HEK293T (cell line): Measurements from ENCODE around the gene SRRD.
A peak's percentile ranks its signal among the peaks of the same experiment; 100 is the strongest.
"Not testable (repeated sequence)": the region's sequence is repeated elsewhere in the genome, so short reads cannot be mapped to it uniquely, and the experiment has no call there.

ENCODE experiments used
- CTCF ChIA-PET: fragments of 350-600 bp; formaldehyde crosslinking; extraction: SDS; loops from one replicate; lab custom pipeline; 2021; ENCODE audit warnings: antibody characterized with exemption, inconsistent platforms; lab: Yijun Ruan, JAX
- POLR2A ChIA-PET: fragments of 350-600 bp; formaldehyde crosslinking; extraction: SDS; loops from one replicate; lab custom pipeline; 2020; ENCODE audit warnings: antibody characterized with exemption, inconsistent platforms; lab: Yijun Ruan, JAX
- DNase-seq: peaks from one replicate; pipeline ENCODE4 v3.0.0; 2012; ENCODE audit warnings: mixed read lengths; ENCODE audit errors: extremely low spot score
- ARNT ChIP-seq: fragments of 450-650 bp; IDR thresholded peaks from 2 replicates; pipeline ENCODE4 v1.6.1; 2017; ENCODE audit warnings: mild to moderate bottlenecking
- BHLHE40 ChIP-seq: fragments of 450-650 bp; IDR thresholded peaks from 2 replicates; pipeline ENCODE4 v1.6.1; 2016; ENCODE audit warnings: mild to moderate bottlenecking, moderate library complexity, borderline replicate concordance
- CTBP1 ChIP-seq: fragments of 450-650 bp; IDR thresholded peaks from 2 replicates; pipeline ENCODE4 v1.6.1; 2016; ENCODE audit warnings: borderline replicate concordance
- ELF4 ChIP-seq: fragments of 450-650 bp; IDR thresholded peaks from 2 replicates; pipeline ENCODE4 v1.6.1; 2017; ENCODE audit warnings: antibody characterized with exemption
- FOXA1 ChIP-seq: fragments of 450-650 bp; IDR thresholded peaks from 2 replicates; pipeline ENCODE4 v1.6.1; 2016; ENCODE audit warnings: mild to moderate bottlenecking
- FOXK2 ChIP-seq: fragments of 450-650 bp; IDR thresholded peaks from 2 replicates; pipeline ENCODE4 v1.6.1; 2016; ENCODE audit warnings: mild to moderate bottlenecking
- FOXM1 ChIP-seq: fragments of 450-650 bp; IDR thresholded peaks from 2 replicates; pipeline ENCODE4 v1.6.1; 2017; ENCODE audit warnings: mild to moderate bottlenecking, borderline replicate concordance
- HDGF ChIP-seq: fragments of 450-650 bp; IDR thresholded peaks from 2 replicates; pipeline ENCODE4 v1.6.1; 2017; ENCODE audit warnings: antibody characterized with exemption, borderline replicate concordance
- L3MBTL2 ChIP-seq: fragments of 450-650 bp; conservative IDR thresholded peaks from 2 replicates; pipeline ENCODE4 v1.6.1; 2016; ENCODE audit warnings: mild to moderate bottlenecking
- LEF1 ChIP-seq: fragments of 450-650 bp; IDR thresholded peaks from 2 replicates; pipeline ENCODE4 v1.6.1; 2017; ENCODE audit warnings: mild to moderate bottlenecking, borderline replicate concordance
- NFRKB ChIP-seq: fragments of 450-650 bp; IDR thresholded peaks from 2 replicates; pipeline ENCODE4 v1.6.1; 2016; ENCODE audit warnings: mild to moderate bottlenecking, moderate library complexity
- SP1 ChIP-seq: fragments of 450-650 bp; IDR thresholded peaks from 2 replicates; pipeline ENCODE4 v1.6.1; 2017
- SUZ12 ChIP-seq: fragments of 450-650 bp; IDR thresholded peaks from 2 replicates; pipeline ENCODE4 v1.6.1; 2016; ENCODE audit warnings: mild to moderate bottlenecking
- TARDBP ChIP-seq: fragments of 450-650 bp; IDR thresholded peaks from 2 replicates; pipeline ENCODE4 v1.6.1; 2016
- ZNF384 ChIP-seq: fragments of 450-650 bp; IDR thresholded peaks from 2 replicates; pipeline ENCODE4 v1.6.1; 2016
- TF ChIP-seq, protein P1 (sequence below): fragments of 450-650 bp; IDR thresholded peaks from 2 replicates; pipeline ENCODE4 v1.6.1; 2016

Gene SRRD, protein sequence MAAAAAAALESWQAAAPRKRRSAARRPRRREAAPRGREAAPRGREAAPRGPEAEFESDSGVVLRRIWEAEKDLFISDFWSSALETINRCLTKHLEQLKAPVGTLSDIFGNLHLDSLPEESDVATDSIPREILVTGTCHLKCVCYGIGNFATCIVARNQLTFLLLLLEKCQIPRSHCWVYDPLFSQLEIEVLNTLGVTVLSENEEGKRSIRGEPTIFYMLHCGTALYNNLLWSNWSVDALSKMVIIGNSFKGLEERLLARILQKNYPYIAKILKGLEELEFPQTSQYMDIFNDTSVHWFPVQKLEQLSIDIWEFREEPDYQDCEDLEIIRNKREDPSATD

DNA sequence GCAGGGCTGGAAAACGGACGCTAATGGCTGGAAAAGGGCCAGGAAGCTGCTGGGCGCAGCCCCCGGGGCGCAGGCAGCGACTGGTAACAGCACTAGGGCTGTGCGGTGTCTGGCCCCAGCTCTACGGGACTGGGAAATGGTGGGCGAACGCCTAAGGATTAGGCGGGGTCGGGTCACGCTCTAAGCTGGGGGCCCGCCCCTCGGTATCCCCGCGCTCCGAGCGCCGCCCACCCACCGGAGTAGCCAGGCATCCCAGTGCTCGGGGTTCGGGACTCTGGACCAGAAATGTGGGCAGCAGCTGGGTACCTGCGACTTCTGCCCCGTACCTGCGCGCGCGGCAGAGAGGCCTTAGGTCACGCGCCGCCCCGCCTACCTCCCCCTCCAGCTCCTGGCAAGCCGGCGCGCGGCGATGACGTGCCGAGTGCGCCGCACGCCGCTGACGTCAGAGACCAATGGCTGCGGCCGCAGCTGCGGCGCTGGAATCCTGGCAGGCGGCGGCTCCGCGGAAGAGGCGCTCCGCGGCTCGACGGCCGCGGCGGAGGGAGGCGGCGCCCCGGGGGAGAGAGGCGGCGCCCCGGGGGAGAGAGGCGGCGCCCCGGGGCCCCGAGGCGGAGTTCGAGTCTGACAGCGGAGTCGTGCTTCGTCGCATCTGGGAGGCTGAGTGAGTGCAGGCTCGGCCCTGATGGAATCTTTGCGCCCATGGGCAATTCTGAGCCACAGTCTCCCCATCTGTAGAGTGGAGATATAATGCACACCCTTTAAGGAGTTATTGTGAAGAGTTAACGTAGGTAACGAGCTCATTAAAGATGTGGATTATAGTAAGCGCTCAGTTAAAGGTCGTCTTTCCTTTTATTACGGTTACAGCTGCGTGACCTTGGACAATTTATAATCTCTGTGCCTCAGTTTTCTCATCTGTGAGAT, at the start of gene SRRD, which contains the start of gene HPS4:
SRRD (plus strand) TSS at position 439 of the 921 bp plus-strand sequence; CDS start at position 453, 14 bp downstream.
HPS4 (minus strand) TSS at position 345 of the 921 bp plus-strand sequence. CDS start 2,021 bp downstream, outside the sequence.
- ChIA-PET POLR2A (interaction anchor here (0.9 to 2.3 kb wide), 20 partner anchors 8 to 191 kb away, joined by 3 to 14 read pairs (median 4); partner anchors contain the start of gene TFIP11), CTCF (interaction anchor here (1.2 kb wide), 1 partner anchor 182 kb away, joined by 4 read pairs; no protein-coding TSS in a partner anchor)
- TF ChIP-seq, protein P1, sequence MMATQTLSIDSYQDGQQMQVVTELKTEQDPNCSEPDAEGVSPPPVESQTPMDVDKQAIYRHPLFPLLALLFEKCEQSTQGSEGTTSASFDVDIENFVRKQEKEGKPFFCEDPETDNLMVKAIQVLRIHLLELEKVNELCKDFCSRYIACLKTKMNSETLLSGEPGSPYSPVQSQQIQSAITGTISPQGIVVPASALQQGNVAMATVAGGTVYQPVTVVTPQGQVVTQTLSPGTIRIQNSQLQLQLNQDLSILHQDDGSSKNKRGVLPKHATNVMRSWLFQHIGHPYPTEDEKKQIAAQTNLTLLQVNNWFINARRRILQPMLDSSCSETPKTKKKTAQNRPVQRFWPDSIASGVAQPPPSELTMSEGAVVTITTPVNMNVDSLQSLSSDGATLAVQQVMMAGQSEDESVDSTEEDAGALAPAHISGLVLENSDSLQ = no peak
- TF ChIP-seq ARNT (peak; percentile 22; the same call in 1 of the 2 replicates), LEF1 (no peak; the same call in 1 of the 2 replicates), ELF4 (peak; percentile 7; the same call in 1 of the 2 replicates), BHLHE40 (no peak), FOXK2 (no peak), L3MBTL2 (no peak), SUZ12 (no peak), FOXA1 (no peak), CTBP1 (no peak), FOXM1 (peak; percentile 31; the same call in 1 of the 2 replicates), TARDBP (no peak), ZNF384 (no peak), NFRKB (no peak), SP1 (no peak), HDGF (no peak)
- peak; percentile 99 for DNase-seq

DNA sequence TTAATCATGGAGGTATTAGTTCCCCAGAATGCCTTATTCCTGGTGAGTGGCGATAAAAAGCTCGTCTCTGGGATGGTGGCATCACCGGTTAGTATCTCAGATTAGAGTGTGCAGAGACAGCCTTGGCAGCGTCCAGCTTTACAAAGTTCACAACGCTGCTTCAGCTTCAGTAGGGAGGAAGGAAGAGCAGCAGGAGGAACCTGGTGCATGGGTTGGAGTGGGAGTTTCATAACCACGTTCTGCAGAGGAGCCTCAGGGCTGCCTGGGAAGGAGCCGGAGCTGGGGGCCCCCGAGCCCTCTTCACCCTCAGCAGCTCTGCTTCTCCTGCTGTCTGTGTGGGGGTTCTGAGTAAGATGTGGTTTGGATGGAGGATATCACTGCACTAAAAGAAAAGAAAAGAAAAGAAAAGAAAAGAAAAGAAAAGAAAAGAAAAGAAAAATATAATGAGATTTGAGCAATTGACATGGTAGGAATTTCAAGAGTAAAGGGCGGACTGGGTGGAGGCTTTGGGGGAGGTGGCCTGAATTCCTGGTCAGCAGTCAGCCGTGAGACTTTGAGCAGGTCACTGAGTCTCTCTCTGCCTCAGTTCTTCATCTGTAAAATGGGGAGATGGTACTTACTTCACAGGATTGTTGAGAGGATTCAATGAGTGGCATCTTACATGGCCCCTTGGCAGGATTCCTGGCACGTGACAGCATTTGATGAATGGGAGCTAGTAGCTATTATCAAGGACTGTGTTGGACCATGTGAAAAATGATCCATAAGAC, 48.2 kb upstream of the SRRD start:
- CTCF ChIA-PET = no interaction called here
- TF ChIP-seq CTBP1 (no peak), FOXM1 (no peak), ARNT (no peak), LEF1 (no peak), HDGF (no peak), TARDBP (no peak), ELF4 (no peak), BHLHE40 (no peak), L3MBTL2 (no peak), SP1 (no peak), ZNF384 (no peak), FOXK2 (no peak), FOXA1 (no peak), NFRKB (no peak), SUZ12 (no peak)
- TF ChIP-seq, protein P1 = no peak
- no peak for DNase-seq
- POLR2A ChIA-PET = interaction anchor here (0.6 kb wide), 1 partner anchor 36 kb away, joined by 3 read pairs; no protein-coding TSS in a partner anchor

DNA sequence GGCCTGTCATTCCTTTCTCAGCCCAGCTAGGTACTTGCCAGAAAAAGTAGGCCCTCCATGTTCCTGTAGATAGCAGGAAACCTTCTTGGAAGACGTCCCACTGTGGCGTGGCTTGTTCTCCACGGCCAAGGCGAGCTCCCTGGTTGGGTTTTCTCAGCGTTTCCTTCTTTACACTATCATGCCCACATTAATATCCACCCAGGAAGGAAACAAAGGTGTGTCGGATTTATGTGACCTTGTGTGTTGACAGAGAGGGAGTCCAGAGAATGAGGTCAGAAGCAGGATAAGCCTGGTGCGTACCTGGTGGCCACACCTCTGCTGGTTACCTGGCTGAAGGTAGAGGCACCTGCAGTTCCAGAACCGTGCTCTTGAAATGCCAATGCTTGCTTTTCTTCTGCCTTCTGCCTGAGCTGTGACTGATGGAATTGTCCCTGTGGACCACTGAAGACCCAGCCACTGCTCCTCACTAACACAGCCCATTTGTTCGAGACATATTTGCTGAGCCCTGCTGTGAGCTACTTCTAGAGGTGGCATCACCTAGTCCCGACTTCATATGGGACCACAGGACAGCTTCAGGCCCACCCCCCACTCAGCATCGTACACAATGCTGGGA, 46.7 kb upstream of the SRRD start:
- DNase-seq = no peak
- ChIA-PET POLR2A (no interaction called here), CTCF (no interaction called here)

DNA sequence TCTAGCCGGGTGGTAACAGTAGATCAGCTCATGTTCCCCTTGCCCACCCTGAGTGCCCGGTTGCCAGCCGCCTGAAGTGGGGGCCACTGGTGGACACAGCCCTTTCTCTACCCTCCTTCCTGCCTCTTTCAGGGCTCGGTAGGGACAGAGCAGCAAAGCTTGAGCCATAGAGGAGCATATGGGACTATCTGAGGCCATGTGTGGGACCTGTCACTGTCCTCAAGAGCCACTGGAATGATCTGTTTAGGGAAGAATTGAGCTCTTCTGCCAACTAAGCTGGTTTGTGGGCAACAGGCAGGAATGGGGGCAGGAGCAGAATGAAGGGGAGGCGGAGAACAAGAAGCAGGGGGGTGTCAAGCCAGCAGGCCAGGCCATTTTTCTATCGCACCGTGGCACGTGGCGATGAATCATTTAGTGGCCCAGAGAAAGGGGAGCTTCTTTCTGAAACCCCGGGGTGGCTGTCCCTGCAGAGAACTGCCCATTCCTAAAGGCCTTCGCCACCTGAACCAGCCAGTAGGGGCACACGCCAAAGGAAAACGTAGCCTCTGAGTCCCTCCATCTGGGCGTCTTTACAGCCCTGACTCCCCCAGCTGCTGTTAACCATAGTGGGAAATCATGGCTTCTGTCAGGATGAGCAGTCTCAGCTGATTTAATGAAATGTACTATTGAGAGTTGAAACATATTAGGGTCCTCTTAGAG, 45.8 kb upstream of the SRRD start:
- ChIA-PET CTCF (no interaction called here), POLR2A (no interaction called here)
- no peak for DNase-seq
- no peak for TF ChIP-seq BHLHE40

More for the DNA sequence above, 46.7 kb upstream of the SRRD start:
- no peak for TF ChIP-seq SUZ12
- no peak for TF ChIP-seq HDGF

DNA sequence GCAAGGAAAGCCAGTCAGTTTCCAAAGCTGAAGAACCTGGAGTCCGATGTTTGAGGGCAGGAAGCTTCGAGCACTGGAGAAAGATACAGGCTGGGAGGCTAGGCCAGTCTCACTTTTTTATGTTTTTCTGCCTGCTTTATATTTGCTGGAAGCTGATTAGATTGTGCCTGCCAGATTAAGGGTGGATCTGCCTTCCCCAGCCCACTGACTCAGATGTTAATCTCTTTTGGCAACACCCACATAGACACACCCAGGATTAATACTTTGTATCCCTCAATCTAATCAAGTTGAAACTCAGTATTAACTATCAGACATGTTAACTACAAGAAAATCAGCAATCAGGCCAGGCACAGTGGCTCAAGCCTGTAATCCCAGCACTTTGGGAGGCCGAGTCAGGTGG, 44.9 kb upstream of the SRRD start:
- CTCF ChIA-PET, POLR2A ChIA-PET, DNase-seq: not testable (repeated sequence)
